RWPE1 (cell line): ENCODE results near the gene CPLX3.

Experiments
- CTCF ChIA-PET: fragments of 350-600 bp; sonication (Branson Sonifier 250); formaldehyde crosslinking; extraction: SDS; loops from one replicate; lab custom pipeline; 2021; lab: Yijun Ruan, JAX
- POLR2A ChIA-PET: fragments of 400-600 bp; formaldehyde crosslinking; extraction: SDS; loops from one replicate; lab custom pipeline; 2020; ENCODE audit warnings: antibody characterized with exemption; ENCODE audit not compliant: low non-redundant PET; lab: Yijun Ruan, JAX
- DNase-seq: peaks from one replicate; pipeline ENCODE4 v3.0.0; 2012; ENCODE audit warnings: low spot score
- H3K27ac ChIP-seq: fragments of 450-650 bp; 2 replicates; pipeline ENCODE4 v1.5.1; 2017
- CTCF ChIP-seq: fragments of 450-650 bp; conservative IDR thresholded peaks from 2 replicates; pipeline ENCODE4 v1.5.1; 2017; ENCODE audit warnings: low read depth, mild to moderate bottlenecking

The CPLX3 gene

GRCh38 chr15:74863239-74864056 is 37.0 kb downstream of the CPLX3 start:
- no peak for TF ChIP-seq CTCF
- H3K27ac ChIP-seq: peak overlapping the region; percentile 76
- DNase-seq: peak; percentile 44
- CTCF ChIA-PET: interaction anchor here (1.0 to 1.6 kb wide), 2 partner anchors 39 to 88 kb away, joined by 5 to 8 read pairs; no protein-coding TSS in a partner anchor
- POLR2A ChIA-PET: interaction anchor here (1.0 kb wide), 1 partner anchor 18 kb away, joined by 3 read pairs; no protein-coding TSS in a partner anchor

- ChIA-PET POLR2A (interaction anchor here (1.0 kb wide), 1 partner anchor 19 kb away, joined by 3 read pairs; no protein-coding TSS in a partner anchor), CTCF (interaction anchor here (1.0 kb wide), 1 partner anchor 87 kb away, joined by 8 read pairs; no protein-coding TSS in a partner anchor)
- no peak for DNase-seq
- peak overlapping the region; percentile 76 for H3K27ac ChIP-seq
- TF ChIP-seq CTCF: no peak
Observed at GRCh38 chr15:74864296-74864695, 37.9 kb downstream of the CPLX3 start.

- POLR2A ChIA-PET: no interaction called here
- CTCF ChIA-PET: interaction anchor here (0.6 to 2.0 kb wide), 2 partner anchors 36 to 61 kb away, joined by 3 to 6 read pairs; no protein-coding TSS in a partner anchor
- DNase-seq: peak; percentile 31
- H3K27ac ChIP-seq: peak overlapping the region; percentile 83
- TF ChIP-seq CTCF: no peak
Observed at GRCh38 chr15:74865316-74865715, 38.9 kb downstream of the CPLX3 start.

GRCh38 chr15:74866090-74866489 is 39.7 kb downstream of the CPLX3 start:
- DNase-seq: peak; percentile 94
- ChIA-PET CTCF (interaction anchor here (0.6 to 2.0 kb wide), 3 partner anchors 22 to 61 kb away, joined by 3 to 6 read pairs (median 6); no protein-coding TSS in a partner anchor), POLR2A (no interaction called here)
- H3K27ac ChIP-seq: peak overlapping the region; percentile 83
- no peak for TF ChIP-seq CTCF

GRCh38 chr15:74867466-74868038 is 41.1 kb downstream of the CPLX3 start:
- ChIA-PET CTCF (interaction anchor here (0.6 kb wide), 1 partner anchor 22 kb away, joined by 6 read pairs; no protein-coding TSS in a partner anchor), POLR2A (no interaction called here)
- TF ChIP-seq CTCF: no peak
- DNase-seq: no peak
- H3K27ac ChIP-seq: no peak overlapping the region; the same call in 1 of the 2 replicates

GRCh38 chr15:74868059-74868458 is 41.6 kb downstream of the CPLX3 start:
- no peak for TF ChIP-seq CTCF
- DNase-seq: no peak
- no peak overlapping the region; the same call in 1 of the 2 replicates for H3K27ac ChIP-seq
- POLR2A ChIA-PET: no interaction called here
- CTCF ChIA-PET: no interaction called here
